NCI-H1694 treated with DMSO at 0.1 percent for 48 hours (cell line): ENCODE measurements around the gene GTF2H4.
"Not testable (repeated sequence)": the region's sequence is repeated elsewhere in the genome, so short reads cannot be mapped to it uniquely, and the experiment has no call there.

Experiments used
- DNase-seq: peaks from one replicate; lab custom pipeline; 2025; lab: John Stamatoyannopoulos, UW

GTF2H4 gene

GRCh38 chr6:30907758-30908591, at the start of gene GTF2H4:
Gene GTF2H4, plus strand, starts transcription at chr6:30908207.
- DNase-seq, result peak; percentile 95

DNA sequence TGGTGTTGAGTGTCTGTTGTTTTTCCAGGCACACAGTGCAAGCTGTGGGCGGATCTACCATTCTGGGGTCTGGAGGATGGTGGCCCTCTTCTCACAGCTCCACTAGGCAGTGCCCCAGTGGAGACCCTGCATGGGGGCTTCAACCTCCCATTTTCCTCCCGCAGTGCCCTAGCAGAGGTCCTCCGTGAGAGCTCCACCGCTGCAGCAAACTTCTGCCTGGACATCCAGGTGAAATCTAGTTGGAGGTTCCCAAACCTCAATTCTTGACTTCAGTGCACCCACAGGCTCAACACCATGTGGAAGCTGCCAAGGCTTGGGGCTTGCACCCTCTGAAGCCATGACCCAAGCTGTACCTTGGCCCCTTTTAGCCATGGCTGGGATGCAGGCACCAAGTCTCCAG, 48.3 kb upstream of the GTF2H4 start:
- not testable (repeated sequence) for DNase-seq

- DNase-seq, result no peak
Observed at GRCh38 chr6:30861257-30862048, 46.6 kb upstream of the GTF2H4 start.

DNA sequence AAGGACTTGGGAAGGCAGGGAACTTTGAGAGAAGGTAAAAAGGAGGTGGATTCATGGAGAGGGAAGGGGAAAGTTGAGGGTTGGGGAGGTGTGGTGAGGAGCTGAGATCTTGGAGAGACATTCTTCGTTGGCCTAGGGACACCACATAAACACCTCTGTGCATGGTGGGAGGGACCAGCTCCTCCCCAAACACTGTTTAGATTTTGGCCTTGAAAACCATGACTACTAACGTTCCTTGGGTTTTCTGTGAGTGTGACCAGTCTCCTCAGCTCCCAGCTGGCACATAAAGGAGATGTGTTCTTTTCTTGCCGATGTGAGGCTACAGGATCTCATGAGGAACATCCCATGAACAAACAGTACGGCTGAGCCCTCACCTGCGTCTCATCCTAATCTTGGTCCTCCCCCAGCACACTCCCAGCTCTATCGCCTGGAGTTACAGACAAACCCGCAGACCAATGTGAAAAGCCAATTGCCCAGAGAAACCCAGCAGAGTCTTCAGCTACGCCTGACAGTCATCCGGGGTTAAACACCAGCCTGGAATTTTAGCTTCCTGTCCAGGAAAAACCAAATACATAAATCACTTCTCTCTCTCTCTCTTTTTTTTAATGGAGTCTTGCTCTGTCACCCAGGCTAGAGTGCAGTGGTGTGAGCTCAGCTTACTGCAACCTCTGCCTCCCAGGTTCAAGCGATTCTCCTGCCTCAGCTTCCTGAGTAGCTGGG, 45.7 kb upstream of the GTF2H4 start:
- no peak for DNase-seq

DNA sequence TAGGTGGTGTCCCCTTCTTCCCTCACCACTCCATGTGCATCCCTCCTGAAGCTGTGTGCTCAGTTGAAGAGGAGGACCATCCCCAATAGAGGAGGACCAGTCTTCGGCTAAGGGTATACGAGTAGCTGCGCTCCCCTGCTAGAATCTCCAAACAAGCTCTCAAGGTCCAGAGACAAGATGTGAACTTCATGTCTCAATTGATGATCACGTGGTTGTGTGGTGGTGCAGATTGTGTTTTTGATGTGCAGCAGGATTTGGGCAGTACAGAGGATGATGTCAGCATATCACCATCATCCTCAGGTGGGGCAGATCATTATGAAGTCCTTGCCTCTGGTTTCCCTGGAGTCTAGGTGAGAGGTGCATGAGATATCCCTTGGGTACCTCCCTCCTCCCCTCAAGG, 43.7 kb upstream of the GTF2H4 start:
- DNase-seq, result no peak

- DNase-seq, result not testable (repeated sequence)
Observed at GRCh38 chr6:30869241-30869749, 38.7 kb upstream of the GTF2H4 start.

DNA sequence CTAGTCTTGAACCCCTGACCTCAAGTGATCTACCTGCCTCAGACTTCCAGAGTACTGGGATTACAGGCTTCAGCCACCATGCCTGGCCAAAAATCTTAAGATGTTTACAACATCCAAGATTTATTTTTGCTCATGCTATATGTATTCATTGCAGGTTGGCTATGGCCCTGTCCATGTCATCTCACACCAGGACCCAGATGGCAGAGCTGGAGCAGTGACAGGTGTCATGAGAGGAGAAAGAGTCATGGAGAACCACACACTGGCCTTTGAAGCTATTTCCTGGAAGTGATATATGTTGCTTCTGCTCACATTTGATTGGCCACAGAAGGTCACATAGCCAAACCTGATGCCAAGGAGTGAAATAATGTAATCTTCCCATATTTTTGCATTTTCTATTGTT, 37.5 kb upstream of the GTF2H4 start:
- DNase-seq, result no peak

DNA sequence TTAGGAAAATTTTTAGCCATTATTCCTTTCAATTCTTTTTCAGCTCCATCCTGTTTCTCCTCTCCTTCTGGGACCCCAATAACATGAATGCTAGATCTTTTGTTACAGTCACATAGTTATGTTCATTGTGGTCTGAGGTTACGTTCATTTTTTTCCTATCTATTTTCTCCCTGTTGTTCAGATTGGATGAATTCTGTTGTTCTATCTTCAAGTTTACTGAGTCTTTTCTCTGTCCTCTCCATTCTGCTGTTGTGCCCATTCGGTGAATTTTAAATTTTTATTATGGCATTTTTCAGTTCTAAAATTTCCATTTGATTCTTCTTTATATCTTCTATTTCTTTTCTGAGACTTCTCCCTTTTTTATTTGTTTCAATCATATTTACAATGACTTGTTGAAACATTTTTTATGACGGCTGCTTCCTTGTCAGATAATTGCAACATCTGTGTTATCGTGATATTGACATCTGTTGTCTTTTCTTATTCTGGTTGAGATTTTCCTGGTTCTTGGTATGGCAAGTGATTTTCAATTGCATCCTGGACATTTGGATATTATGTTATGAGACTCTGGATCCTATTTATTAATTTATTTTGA, 36.3 kb upstream of the GTF2H4 start:
- no peak for DNase-seq

- DNase-seq, result no peak
Observed at GRCh38 chr6:30873137-30873640, 34.8 kb upstream of the GTF2H4 start.

DNA sequence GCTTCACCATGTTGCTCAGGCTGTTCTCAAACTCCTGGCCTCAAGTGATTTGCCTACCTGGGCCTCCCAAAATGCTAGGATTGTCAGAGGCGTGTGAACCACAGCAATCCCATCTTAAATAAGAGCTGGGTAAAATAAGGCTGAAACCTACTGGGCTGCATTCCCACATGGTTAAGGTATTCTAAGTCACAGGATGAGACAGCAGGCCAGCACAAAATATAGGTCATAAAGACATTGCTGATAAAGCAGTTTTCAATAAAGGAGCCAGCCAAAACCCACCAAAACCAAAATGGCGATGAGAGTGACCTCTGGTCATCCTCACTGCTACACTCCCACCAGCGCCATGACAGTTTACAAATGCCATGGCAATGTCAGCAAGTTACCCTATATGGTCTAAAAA, 34.2 kb upstream of the GTF2H4 start:
- DNase-seq, result not testable (repeated sequence)

GRCh38 chr6:30875244-30876038, 32.6 kb upstream of the GTF2H4 start:
- no peak for DNase-seq

GRCh38 chr6:30876039-30876730, 31.8 kb upstream of the GTF2H4 start:
- no peak for DNase-seq

- DNase-seq, result peak; percentile 74
Observed at GRCh38 chr6:30877419-30878262, 30.4 kb upstream of the GTF2H4 start.

- DNase-seq, result no peak
Observed at GRCh38 chr6:30879684-30880427, 28.2 kb upstream of the GTF2H4 start.

- DNase-seq, result no peak
Observed at GRCh38 chr6:30880698-30881252, 27.2 kb upstream of the GTF2H4 start.

DNA sequence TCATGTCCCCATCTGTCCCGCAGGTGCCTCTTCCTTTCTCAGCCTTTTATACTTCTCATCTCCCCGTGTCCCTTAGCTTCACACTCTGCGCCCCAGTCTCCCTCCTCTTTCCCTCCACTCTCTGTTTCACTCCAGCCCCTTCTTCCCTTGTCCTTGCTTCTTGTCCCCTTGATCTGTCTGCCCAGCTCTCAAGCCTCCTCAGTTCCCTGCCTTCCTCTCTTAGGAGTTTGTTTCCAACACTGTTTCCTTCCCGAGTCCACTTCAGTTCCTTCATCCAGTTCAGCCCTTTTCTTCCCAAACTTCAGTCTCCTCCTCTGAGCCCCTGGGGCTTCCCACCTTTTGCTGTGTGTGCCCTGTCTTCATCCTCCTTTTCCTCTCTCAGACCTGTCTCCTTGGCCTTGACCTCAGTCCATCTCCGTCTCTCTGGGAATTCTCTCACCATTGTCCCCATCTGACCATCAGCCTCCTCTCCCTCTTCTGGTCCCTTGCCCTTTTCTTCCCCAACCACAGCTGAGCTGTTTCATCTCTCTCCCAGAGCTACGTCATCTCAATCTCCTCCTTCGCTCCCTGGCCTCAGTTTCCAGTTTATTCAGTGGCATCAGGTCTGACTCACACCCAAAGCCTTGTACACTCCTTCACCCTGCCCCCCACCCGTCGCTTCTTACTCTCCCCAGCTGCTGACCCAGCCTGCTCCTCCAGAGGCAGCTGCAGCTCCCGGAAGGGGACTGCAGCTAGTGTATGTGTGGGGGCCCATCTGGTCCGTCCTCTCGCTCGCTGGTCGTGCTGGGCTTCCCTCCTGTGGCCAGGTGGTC, 26.4 kb upstream of the GTF2H4 start:
- DNase-seq, result no peak

- no peak for DNase-seq
Observed at GRCh38 chr6:30882204-30882758, 25.7 kb upstream of the GTF2H4 start.
